ENCODE measurements around the gene ZNF792.
"Not testable (repeated sequence)": the region's sequence is repeated elsewhere in the genome, so short reads cannot be mapped to it uniquely, and the experiment has no call there.

ZNF792 gene

DNA sequence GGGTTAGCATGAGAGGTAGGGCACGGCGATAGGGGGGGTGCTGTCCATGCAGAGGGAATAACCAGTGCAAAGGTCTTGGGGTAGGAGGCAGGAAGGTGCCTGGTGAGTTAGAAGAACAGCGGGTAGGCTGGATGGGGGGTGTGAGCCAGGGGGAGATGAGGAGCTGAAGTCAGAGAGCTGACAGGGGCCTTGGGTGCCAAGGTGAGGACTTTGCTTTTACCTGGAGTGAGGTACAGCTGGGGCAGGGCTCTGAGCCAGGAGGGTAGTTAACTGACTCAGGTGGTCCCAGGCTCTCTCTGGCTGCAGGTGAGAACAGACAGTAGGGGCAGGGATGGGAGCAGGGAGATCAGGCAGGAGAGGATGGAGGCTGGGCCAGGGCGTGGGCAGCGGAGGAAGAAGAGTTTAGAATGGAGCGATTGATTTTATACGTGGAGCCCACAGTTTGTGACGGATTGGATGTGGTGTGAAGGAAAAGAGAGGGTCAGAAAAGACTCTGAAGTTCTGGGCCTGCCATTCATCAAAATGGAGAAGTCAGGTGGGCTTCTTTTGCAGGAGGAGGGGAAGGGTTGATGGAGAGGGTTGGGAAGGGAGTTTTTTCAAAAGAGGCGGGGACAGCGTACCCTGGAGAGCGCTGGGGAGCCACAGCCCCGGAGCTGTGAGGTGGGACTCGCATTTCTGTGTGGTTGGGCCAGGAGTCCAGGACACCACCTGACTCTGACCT, 34.9 kb upstream of the ZNF792 start:
- peak; percentile 75 for DNase-seq

DNA sequence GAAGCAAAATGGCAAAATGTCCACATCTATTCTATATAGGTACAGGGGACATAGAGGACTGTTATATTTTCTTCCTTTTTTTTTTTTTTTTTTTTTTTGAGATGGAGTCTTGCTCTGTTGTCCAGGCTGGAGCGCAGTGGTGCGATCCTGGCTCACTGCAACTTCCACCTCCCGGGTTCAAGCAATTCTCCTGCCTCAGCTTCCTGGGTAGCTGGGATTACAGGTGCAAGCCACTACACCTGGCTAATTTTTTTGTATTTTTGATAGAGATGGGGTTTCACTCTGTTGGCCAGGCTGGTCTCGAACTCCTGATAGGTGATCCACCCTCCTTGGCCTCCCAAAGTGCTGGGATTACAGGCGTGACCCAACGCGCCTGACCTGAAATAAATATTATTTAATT, 34.2 kb upstream of the ZNF792 start:
- DNase-seq, result not testable (repeated sequence)

DNA sequence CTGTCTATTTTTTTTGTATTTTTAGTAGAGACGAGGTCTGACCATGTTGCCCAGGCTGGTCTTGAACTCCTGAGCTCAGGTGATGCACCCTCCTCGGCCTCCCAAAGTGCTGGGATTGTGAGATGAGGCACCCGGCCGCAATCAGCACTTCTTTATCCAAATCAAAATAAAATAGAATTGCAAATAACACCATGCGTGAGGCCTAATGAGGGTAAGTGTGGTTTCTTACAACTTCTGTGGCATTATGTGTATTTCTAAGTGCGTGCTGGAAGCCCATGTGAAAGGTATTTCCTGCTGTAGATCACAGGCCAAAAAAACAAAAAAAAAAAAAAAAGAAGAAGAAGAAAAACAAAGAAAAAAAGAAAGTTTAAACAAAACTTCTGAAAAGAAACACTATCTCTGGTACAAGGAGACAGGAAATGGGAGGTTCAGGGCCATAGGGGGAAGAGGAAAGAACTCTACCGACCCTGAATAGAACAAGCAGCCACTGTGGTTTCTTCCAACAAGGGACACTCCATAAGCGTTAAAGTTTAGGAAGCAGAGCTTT, 33.1 kb upstream of the ZNF792 start:
- DNase-seq, result no peak

DNA sequence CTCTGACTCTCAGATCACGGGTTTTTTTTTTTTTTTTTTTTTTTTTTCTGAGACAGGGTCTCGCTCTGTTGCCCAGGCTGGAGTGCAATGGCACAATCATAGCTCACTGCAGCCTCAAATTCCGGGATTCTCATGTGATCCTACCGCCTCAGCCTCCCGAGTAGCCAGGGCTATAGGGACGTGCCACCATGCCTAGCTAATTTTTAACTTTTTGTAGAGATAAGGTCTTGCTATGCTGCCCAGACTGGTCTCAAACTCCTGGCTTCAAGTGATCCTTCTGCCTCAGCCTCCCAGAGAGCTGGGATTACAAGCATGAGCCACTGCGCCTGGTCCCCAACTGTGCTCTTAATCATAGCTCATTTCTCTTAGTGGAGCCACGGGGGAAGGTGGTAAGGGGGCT, 31.5 kb upstream of the ZNF792 start:
- no peak for DNase-seq

GRCh38 chr19:34994643-34995541, 30.9 kb upstream of the ZNF792 start:
- no peak for DNase-seq

DNA sequence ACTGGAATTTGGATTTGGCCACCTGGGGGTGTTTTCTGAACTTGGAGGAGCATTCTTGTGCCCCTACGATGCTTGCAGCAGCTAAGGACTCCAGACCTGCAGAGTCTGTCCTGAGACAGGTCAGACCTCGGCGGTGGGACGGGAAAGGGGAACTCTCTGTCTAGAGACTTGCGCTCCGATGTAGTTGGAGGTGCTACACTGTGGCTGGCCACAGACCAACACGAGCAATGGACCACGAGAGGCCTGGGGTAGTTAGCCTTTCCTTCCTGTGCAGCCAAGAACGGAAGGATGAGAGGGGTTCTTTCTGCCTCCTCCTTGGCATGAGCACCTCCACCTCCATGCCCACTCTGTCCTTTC, 30.2 kb upstream of the ZNF792 start:
- no peak for DNase-seq

- not testable (repeated sequence) for DNase-seq
Observed at GRCh38 chr19:34992582-34992981, 28.6 kb upstream of the ZNF792 start.

DNA sequence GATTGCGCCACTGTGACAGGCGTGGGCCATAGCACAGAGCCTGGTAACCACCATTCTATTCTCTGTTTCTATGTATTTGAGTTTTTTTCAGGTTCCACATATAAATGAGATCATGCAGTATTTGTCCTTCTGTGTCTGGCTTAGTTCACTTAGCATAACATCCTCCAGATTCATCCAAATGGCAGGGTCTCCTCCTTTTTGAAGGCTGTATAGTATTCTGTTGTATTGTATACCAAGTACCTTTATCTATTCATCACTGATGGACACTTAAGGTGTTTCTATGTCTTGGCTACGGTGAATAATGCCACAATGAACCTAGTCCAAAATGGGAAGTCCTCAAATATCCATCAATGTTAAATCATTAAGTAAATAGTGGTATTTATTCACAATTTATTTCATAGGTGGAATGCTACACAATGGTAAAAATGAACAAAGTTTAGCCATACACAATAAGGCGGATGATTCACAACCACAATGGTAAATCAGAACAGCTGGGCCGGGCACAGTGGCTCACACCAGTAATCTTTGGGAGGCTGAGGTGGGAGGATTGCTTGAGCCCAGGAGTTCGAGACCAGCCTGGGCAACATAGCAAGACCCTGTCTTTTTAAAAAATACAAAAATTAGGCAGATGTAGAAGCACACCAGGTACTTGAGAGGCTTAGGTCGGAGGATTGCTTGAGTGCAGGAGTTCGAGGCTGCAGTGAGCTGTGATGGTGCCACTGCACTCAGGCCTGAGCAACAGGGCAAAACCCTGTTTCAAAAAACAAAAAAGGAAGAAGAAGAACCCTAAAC, 27.7 kb upstream of the ZNF792 start:
- DNase-seq, result no peak

GRCh38 chr19:34990578-34991192, 26.7 kb upstream of the ZNF792 start:
- DNase-seq, result no peak

DNA sequence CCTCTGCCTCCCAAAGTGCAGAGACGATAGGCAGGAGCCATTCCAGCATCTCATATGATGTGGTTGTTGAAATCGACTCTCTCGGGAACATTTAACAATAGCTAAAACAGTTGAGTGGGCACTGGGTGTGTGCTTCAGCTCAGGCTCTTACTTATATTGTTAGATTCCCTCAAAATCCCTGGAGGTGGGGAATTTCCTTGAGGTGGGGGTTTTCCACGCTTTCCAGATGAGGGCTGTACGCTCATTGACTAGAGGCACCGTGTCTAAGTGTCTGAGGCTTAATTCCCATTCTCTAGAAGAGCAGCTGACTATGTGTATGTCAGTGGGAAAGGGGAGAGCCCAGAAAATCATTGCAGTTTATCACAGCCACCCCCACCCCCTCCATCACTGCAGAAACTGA, 25.3 kb upstream of the ZNF792 start:
- no peak for DNase-seq

- DNase-seq, result no peak
Observed at GRCh38 chr19:34988119-34988518, 24.1 kb upstream of the ZNF792 start.

GRCh38 chr19:34985249-34986022, 21.4 kb upstream of the ZNF792 start:
- no peak for DNase-seq

DNA sequence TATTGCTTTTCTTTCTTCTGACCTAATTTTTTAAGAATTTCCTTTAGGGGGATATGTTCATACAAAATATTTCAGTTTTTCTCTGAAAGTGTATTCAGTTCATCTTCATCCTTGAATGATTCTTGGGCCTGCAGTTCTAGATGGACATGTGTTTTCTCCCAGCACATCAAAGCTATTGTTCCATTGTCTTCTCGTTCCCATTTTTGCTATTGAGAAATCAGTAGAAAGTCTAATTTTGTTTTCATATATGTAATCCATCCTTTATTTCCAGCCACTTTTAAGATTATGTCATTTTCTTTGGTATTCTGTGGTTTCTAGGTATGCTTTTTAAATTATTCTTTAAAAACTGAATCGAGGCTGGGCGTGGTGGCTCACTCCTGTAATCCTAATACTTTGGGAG, 20.3 kb upstream of the ZNF792 start:
- no peak for DNase-seq

DNA sequence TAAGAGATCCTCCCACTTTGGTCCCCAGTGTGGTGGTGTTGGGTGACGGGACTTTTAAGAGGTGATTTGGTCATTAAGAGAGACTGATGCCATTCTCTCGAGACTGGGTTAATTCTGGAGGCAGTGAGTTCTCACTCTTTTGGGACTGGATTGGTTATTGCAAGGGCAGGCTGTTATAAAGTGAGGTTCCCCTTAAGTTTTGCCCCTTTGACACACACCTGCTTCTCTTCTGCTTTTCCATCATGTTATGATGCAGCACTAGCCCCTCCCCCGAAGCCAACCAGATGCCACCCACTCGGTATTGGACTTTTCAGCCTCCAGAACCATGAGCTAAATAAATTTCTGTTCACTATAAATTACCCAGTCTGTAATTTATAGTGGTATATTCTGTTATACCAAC, 19.8 kb upstream of the ZNF792 start:
- DNase-seq, result no peak

GRCh38 chr19:34982275-34982674, 18.2 kb upstream of the ZNF792 start:
- no peak for DNase-seq

- DNase-seq, result no peak
Observed at GRCh38 chr19:34979819-34980640, 16.0 kb upstream of the ZNF792 start.

- DNase-seq, result no peak
Observed at GRCh38 chr19:34976611-34977010, 12.6 kb upstream of the ZNF792 start.

DNA sequence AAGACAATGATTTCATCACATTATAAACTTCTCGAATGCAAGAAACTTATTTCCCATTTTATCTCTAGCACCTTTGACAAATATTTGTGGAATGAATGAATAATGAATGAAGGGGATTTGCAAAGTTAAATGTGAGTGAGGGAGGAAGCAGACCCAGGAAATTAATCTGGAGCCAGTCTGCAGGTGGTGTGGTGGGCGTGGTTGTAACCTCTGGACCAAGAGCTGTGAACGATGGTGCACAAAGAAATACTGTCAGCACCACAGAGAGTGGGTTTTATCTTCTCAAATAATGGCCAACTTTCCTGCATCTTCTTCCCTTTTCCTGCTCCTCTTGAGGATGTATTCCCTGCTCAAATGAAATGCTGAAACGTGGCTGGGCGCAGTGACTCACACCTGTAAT, 11.0 kb upstream of the ZNF792 start:
- no peak for DNase-seq

GRCh38 chr19:34974646-34975045, 10.6 kb upstream of the ZNF792 start:
- DNase-seq, result no peak

DNA sequence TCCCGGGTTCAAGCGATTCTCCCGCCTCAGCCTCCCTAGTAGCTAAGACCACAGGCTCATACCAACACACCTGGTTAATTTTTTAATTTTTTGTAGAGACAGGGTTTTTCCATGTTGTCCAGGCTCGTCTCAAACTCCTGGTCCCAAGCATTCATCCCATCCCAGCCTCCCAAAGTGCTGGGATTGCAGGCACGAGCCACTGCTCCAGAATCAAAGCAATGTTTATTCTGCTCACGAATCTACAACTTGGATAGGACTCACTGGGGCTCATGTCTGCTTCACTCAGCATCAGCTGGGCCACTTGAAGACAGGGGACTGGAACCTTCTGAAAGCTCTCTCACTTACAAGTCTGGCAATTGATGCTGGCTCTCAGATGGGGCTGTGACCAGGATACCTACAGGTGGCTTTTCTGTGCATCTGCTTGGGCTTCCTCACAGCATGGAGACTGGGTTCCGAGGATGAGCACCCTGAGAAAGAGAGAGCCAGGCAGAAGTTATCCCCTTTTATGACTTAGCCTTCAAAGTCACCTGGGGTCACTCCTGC, 8.2 kb upstream of the ZNF792 start:
- DNase-seq, result no peak
